PC-9 (cell line): ENCODE measurements around the gene DHX58. TPM values are rescaled to one million over a fixed set of nuclear protein-coding genes. Genes with fewer than 3 reads are reported as not detected.

Experiments used
- BruUV-seq: library from RNA; stranded (reverse); fragments of 400-500 nt; replicated peaks from 2 replicates; lab custom pipeline; 2021; lab: Mats Ljungman, UMichigan
- CTCF ChIA-PET: fragments of 300-600 bp; sonication (Branson Sonifier 250); formaldehyde crosslinking; loops from one replicate; lab custom pipeline; 2022; ENCODE audit warnings: antibody characterized with exemption; lab: Charles Lee
- POLR2A ChIA-PET: fragments of 300-600 bp; sonication (Branson Sonifier 250); formaldehyde crosslinking; loops from one replicate; lab custom pipeline; 2022; ENCODE audit warnings: antibody characterized with exemption; ENCODE audit not compliant: unreplicated experiment; lab: Charles Lee
- DNase-seq, 2 experiments: peaks; one replicate each; pipeline versions ENCODE4 v3.0.0 to v3.0.0-alpha.2; 2015 to 2022; ENCODE audit warnings: mixed read lengths in 1 of 2
- H2AFZ ChIP-seq: fragments of 200-600 bp; sonication (generic); 2 replicates; pipeline ENCODE4 v1.8.1; 2017; ENCODE audit warnings: antibody characterized with exemption
- H3F3A ChIP-seq: fragments of 200-600 bp; sonication (generic); 2 replicates; pipeline ENCODE4 v1.8.1; 2017; ENCODE audit warnings: antibody characterized with exemption, mild to moderate bottlenecking, low read depth; ENCODE audit not compliant: insufficient read depth
- H3K27ac ChIP-seq: fragments of 200-600 bp; sonication (generic); 2 replicates; pipeline ENCODE4 v1.6.1; 2016; ENCODE audit warnings: mixed run types
- H3K27me3 ChIP-seq: fragments of 200-600 bp; sonication (generic); 2 replicates; pipeline ENCODE4 v1.6.1; 2016; ENCODE audit warnings: low read depth, mixed run types; ENCODE audit not compliant: insufficient read depth
- H3K36me3 ChIP-seq: fragments of 200-600 bp; sonication (generic); 2 replicates; pipeline ENCODE4 v1.6.1; 2016; ENCODE audit warnings: low read depth, mixed run types
- H3K4me1 ChIP-seq: fragments of 200-600 bp; sonication (generic); replicated peaks from 2 replicates; pipeline ENCODE4 v1.6.1; 2016; ENCODE audit warnings: mixed run types; ENCODE audit not compliant: insufficient read depth
- H3K4me2 ChIP-seq: fragments of 200-600 bp; sonication (generic); 2 replicates; pipeline ENCODE4 v1.6.1; 2017; ENCODE audit warnings: mixed run types
- H3K4me3 ChIP-seq: fragments of 200-600 bp; sonication (generic); 2 replicates; pipeline ENCODE4 v1.6.1; 2016; ENCODE audit warnings: mixed run types
- H3K79me2 ChIP-seq: fragments of 200-600 bp; sonication (generic); 2 replicates; pipeline ENCODE4 v1.6.1; 2017; ENCODE audit warnings: low read depth, mixed run types
- H3K9me2 ChIP-seq: fragments of 200-600 bp; sonication (generic); 2 replicates; pipeline ENCODE4 v1.8.1; 2017; ENCODE audit warnings: mild to moderate bottlenecking; ENCODE audit not compliant: insufficient read depth
- H3K9me3 ChIP-seq: fragments of 200-600 bp; sonication (generic); 2 replicates; pipeline ENCODE4 v1.8.1; 2016; ENCODE audit warnings: low read depth; ENCODE audit not compliant: insufficient read depth
- H4K20me1 ChIP-seq: fragments of 200-600 bp; sonication (generic); 2 replicates; pipeline ENCODE4 v1.8.1; 2017; ENCODE audit not compliant: insufficient read depth
- CTCF ChIP-seq: fragments of 200-600 bp; sonication (generic); conservative IDR thresholded peaks from 2 replicates; pipeline ENCODE4 v1.6.1; 2017; ENCODE audit warnings: mixed run types, antibody characterized with exemption, mild to moderate bottlenecking, moderate library complexity
- EZH2 ChIP-seq: fragments of 200-600 bp; sonication (generic); IDR thresholded peaks from 2 replicates; pipeline ENCODE4 v1.8.0; 2017; ENCODE audit warnings: antibody characterized with exemption, low read depth
- intact Hi-C: fragments of 100-400 bp; cut with micrococcal nuclease; formaldehyde crosslinking; loops from one replicate; pipeline ENCODE4 v1.10.0; 2022; ENCODE audit not compliant: unreplicated experiment
- total RNA-seq: library from RNA; stranded (reverse); gene quantifications from 2 replicates; pipeline ENCODE4 v1.2.3, GENCODE V29; 2021

Gene DHX58
- total RNA-seq, 1 experiment from 2014 or later, result 17.9 TPM

- Histone ChIP-seq H3K9me3 (no peaks in the 10 kb centered on the region), H3K9me2 (no peaks in the 10 kb centered on the region), H3K27ac (no peak overlapping the region), H4K20me1 (peaks cover 33% of the 10 kb centered on the region), H3K79me2 (peaks cover 75% of the 10 kb centered on the region), H3K36me3 (0 out of 2 replicates have a peak, but pooled peaks cover 7% of the 10 kb centered on the region), H2AFZ (no peak overlapping the region), H3K4me3 (no peak overlapping the region), H3F3A (peaks cover 23% of the 10 kb centered on the region), H3K4me1 (peaks cover 24% of the 10 kb centered on the region), H3K4me2 (no peak overlapping the region), H3K27me3 (no peaks in the 10 kb centered on the region)
- BruUV-seq, result no TSS peak
- DNase-seq, result no peak
- ChIA-PET POLR2A (no interaction called here), CTCF (no interaction called here)
- no peak for TF ChIP-seq CTCF
- intact Hi-C loops, result no loop called here
Measured at GRCh38 chr17:42133461-42134041, 21.0 kb upstream of the DHX58 start.

- H3K36me3 ChIP-seq, result 0 out of 2 replicates have a peak, but pooled peaks cover 7% of the 10 kb centered on the region
- no peaks in the 10 kb centered on the region for H3K9me2 ChIP-seq
- H3K4me1 ChIP-seq, result peaks cover 24% of the 10 kb centered on the region
- peak in 1 of 2 experiments; percentile 41 for DNase-seq
- H3K4me3 ChIP-seq, result no peak overlapping the region
- intact Hi-C loops, result no loop called here
- H3K4me2 ChIP-seq, result no peak overlapping the region
- H4K20me1 ChIP-seq, result peaks cover 28% of the 10 kb centered on the region
- ChIA-PET CTCF (no interaction called here), POLR2A (interaction anchor here (0.7 kb wide), 1 partner anchor 152 kb away, joined by 5 read pairs; no protein-coding TSS in a partner anchor)
- peaks cover 69% of the 10 kb centered on the region for H3K79me2 ChIP-seq
- TF ChIP-seq CTCF (no peak), EZH2 (no peak)
- H2AFZ ChIP-seq, result no peak overlapping the region
- no peak overlapping the region for H3K27ac ChIP-seq
- no peaks in the 10 kb centered on the region for H3K9me3 ChIP-seq
- H3K27me3 ChIP-seq, result no peaks in the 10 kb centered on the region
- peaks cover 23% of the 10 kb centered on the region for H3F3A ChIP-seq
- no TSS peak for BruUV-seq
Measured at GRCh38 chr17:42132941-42133340, 20.4 kb upstream of the DHX58 start.

- H3K79me2 ChIP-seq, result peaks cover 61% of the 10 kb centered on the region
- no peak overlapping the region for H3K27ac ChIP-seq
- H3K4me3 ChIP-seq, result no peak overlapping the region
- H4K20me1 ChIP-seq, result peaks cover 28% of the 10 kb centered on the region
- ChIA-PET POLR2A (no interaction called here), CTCF (no interaction called here)
- BruUV-seq, result no TSS peak
- 0 out of 2 replicates have a peak, but pooled peaks cover 7% of the 10 kb centered on the region for H3K36me3 ChIP-seq
- H2AFZ ChIP-seq, result no peak overlapping the region
- H3K4me1 ChIP-seq, result peaks cover 20% of the 10 kb centered on the region
- intact Hi-C loops, result no loop called here
- H3K4me2 ChIP-seq, result no peak overlapping the region
- no peaks in the 10 kb centered on the region for H3K27me3 ChIP-seq
- no peaks in the 10 kb centered on the region for H3K9me3 ChIP-seq
- H3K9me2 ChIP-seq, result no peaks in the 10 kb centered on the region
- TF ChIP-seq CTCF (no peak), EZH2 (no peak)
- H3F3A ChIP-seq, result peaks cover 20% of the 10 kb centered on the region
- DNase-seq, result no peak
Measured at GRCh38 chr17:42131981-42132432, 19.5 kb upstream of the DHX58 start.
